ENCODE results near the gene SLC12A2. TPM values are rescaled to one million over a fixed set of nuclear protein-coding genes. Genes with fewer than 3 reads are reported as not detected.

The SLC12A2 gene
- total RNA-seq, 1 experiment from 2014 or later: 48.9 TPM

DNA sequence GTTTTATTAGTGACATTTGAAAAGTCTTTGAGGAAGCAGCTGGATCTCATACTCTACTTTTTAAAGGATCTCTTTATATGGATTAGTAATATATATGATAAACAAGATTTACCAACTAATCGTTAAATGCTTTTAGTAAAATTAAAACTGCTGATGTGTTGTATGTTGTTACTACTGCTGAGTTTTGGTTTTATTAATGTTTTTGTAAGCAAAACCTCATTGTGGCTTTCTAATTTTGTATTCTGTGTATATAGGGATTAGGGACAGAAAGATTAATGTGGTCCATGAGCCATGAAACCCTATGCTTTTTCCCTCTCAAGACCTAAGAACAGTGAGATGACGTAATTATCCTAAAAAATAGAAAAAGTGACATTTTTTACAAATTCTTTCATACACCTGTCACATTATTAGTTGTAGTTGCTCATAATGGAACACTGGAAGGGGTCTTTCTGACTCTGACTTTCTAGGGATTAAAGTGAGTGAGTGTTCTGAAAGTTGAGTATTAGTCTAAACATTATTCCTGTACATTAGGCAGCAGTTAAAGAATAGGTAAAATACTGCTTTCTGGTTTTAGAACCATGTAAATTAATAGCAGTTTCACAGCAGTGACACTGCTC is 85.9 kb downstream of the SLC12A2 start:
- DNase-seq (ENCODE audit: low read depth): no peak

DNA sequence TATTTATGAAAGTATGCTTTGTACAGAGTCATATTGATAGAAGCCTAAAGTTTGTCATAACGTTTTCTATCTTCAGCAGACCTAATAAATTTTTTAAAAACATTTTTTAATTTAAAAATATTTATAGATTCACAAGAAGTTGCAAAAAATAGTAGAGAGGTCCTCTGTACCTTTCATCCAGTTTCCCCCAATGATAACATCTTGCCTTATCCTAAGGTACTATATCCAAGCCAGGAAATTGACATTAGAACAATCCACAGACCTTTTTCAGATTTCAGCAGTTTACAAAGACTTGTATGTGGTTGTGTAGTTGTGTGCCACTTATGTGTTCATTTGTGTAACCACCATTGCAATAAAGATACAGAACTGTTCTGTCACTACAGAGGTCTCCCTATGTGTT is 88.5 kb downstream of the SLC12A2 start:
- no peak for DNase-seq (ENCODE audit: low read depth)

DNA sequence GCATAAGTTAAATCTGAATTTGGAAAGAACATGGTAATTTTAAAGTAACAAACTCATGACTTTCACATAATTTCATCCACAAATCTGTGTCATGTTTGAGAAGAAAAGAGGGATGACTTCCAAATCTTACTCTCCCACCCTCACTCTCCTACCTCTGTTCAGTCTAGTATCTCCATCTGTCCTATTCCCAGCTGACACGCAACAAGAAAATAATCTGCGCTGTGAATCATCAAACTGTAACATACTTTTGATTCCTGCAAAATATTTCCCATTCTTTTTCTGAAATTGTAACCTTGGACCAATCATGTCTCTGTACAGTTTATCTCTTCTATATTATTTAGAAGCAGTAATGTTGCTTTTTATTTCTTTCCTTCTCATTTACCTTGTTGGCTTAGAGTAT is 91.4 kb downstream of the SLC12A2 start:
- no peak for DNase-seq (ENCODE audit: low read depth)

DNA sequence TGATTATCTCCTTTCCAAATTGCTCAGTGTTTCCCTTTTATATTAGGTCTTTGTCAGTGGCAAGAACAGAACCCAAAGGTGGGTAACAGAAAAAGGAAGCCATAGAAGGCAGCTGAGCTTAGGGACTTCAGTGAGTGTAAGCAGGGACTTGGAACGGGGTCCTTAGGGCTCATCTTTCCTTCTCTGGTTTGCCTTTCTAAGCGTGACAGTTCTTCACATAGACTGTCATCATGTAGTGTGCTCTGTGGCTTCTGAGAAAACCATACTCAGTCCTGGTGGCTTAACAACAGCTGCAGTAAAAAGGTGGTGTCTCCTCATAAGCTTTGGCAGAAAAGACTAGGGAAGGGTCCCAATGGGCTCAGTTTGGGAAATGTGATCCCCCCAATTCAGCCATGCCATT is 108.8 kb downstream of the SLC12A2 start:
- no peak for DNase-seq (ENCODE audit: low read depth)

DNA sequence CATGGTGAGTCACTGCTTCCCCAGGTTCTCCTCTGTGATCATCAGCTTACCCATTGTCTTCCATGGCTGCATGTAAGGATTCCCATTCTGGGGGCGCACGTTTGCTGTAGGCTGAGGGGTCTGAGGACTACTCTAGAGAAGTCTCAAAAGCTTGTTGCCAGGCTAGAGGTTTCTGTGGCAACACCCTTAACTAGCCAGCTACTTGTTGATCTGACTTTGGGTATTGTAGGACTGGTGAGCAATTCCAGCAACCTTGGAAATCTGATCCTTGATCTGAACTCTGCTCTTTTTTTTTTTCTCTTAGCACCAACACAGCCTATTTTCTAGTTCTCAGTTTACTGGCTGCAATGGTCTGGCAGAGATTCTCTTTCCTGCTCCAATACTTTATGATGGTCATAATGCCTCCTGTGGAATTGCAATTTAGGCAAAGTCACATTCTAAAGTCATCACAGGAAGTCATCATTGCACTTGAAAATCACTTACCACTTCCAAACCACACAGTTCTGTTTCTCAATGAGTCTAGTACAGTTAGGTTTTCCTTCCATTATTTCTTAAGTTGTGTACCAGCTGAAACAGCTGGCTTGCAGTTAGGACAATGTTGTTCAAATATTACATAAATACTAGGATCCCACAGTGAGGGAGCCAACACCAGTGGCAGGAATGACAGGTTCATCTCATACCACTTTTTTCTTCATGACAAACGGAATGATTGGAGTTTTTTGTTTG is 110.3 kb downstream of the SLC12A2 start:
- DNase-seq (ENCODE audit: low read depth): no peak

DNA sequence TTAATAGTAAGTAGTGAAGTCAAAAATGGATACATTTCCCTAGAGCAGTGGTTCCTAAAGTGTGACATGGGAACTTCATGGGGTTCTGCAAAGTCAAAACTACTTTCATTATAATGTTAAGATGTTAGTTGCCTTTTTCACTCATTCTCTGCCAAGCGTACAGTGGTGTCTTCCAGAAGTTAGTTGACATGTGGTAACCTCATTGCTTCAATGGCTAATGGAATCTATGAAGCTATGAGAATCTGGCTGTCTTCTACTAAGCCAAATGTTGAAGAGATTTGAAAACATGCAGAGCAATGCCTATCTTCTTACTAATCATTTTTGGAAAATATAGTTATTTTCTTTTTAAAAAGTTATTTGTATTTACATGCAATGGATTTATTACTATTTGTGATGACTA is 111.8 kb downstream of the SLC12A2 start:
- DNase-seq (ENCODE audit: low read depth): no peak

DNA sequence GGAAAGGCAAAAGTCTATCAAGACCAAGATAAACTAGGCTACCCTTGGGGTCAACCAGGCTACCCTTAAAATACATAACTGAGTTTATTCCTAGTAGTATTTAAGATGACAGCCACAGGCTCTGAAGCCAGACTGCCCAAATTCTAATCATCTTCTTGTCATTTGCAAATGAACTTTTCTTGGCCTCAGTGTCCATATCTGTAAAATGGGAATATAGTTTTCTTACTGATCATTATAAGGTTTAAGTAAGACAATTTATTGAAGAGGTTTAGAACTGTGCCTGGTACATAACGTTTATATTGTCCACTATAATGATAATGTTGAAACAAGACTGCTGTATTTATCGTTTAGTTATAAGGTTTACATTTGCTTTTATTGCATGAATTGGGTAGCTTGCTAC is 112.5 kb downstream of the SLC12A2 start:
- DNase-seq (ENCODE audit: low read depth): no peak

DNA sequence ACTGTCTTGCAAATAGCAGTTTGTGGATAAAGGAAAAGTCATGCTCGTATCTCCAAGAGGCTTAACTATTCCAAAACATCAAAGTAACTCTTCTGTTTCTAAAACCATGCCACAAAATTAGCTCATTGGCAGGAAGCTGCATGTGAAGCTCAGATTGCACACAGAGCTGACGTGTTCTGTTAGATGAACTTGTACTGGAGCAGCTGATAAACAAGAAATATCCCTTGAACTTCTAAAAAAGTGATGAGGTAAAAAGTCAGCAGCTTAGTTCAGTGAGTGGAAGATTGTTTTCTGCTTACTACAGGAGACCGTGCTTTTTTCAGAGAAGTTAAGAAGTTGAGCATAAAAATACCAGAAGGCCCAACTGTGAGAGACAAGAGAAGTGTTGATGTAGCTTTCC is 113.2 kb downstream of the SLC12A2 start:
- no peak for DNase-seq (ENCODE audit: low read depth)

DNA sequence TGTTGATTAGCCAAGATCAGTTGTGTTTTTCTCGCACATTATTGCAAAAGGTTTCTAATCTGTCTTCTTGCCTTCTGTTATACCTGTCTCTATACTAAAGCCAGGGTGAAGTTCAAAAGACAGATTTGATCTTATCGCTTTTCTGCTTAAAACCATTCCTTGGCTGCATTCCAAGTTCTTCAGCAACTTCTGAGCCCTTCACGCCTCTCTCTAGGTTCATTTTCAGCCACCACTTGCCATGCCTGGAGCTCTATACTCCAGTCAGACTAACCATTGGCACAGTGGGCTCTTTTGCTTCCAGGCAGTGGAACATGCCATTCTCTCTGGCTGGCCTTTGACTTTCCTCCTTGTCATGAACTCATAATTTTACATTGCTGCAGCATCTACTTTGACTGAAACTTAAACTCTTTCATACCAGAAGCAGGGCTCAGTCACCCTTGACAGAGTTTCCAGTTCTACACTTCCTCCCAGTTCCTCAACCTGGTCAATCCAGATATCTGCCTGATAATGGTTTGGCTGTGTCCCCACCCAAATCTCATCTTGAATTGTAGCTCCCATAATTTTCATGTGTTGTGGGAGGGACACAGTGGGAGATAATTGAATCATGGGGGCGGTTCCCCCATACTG is 114.4 kb downstream of the SLC12A2 start:
- DNase-seq (ENCODE audit: low read depth): peak; percentile 12

DNA sequence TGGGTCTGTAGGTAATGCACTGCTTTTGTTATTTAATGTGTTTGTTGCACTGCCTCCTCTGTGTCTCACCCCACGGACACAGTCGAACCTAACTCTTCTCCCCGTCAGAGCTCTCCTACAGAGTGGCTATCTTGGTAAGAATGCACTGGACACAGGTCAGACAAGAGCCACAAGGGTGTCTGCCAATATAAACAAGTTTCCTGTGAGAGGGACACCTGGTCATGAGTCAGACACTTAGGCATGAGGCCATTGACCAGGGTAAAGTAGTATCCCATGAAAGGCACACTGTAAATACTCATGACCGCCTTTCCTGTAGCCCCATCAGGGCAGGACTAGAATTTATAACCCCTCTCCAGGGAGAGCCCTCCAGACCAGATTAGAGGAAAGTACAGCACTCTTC is 115.5 kb downstream of the SLC12A2 start:
- DNase-seq (ENCODE audit: low read depth): peak; percentile 96

DNA sequence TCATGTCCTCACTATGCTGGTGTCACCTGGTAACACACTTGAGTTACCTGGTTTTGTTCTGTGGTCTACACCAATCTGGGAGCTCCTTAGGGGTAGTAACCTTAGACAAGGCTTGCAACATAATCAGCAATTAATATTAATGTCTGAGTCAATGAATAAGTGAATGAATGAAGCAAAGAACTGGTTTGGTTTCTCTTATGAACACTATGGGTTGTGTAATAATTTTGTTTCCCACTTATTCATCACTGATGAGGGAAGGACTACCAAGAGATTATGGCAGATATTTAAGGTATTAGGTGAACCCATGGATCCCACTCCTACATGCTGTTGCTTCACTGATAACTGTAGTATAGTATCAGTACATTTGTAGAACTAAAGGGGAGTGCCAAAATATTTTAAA is 116.0 kb downstream of the SLC12A2 start:
- no peak for DNase-seq (ENCODE audit: low read depth)

DNA sequence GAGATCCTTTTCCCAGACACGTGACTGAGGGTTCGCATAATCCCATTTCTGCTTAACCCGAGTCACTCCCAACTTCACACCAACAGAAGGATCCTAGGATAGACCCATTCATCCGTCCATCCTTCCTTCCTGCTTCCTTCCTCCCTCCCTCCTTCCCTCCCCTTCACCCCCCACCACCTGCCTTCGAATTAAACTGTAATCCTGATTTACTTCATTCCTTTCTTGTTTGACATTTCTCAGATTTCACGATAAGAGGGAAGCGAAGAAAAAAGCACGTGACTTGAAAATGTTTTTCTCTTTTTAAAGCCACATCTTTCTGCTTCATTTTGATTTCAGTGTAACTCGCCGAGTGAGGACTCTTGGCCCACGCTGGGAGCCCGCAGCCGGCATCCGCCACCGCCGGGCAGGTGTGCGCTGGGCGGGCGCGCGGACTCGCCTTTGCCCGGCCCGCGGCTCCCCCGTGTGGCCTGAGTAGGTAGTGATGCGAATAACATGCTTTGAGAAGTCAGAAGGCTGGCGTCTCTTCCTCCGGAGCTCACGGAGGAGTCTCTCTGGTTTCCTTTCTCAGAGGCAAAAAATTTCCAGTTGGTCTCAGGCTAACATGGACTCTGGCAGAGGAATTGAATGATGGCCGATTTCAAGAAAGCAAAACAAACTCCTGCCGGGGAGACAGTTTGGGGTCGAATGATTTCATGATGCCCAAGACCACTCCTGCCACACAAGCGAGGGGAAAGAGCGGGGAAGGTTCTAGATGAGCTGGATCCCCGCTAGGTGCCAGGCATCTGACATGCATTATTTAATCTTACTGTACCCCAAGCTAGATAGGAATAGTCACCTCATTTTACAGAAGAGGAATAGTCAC is 117.7 kb downstream of the SLC12A2 start:
- DNase-seq (ENCODE audit: low read depth): peak; percentile 64

DNA sequence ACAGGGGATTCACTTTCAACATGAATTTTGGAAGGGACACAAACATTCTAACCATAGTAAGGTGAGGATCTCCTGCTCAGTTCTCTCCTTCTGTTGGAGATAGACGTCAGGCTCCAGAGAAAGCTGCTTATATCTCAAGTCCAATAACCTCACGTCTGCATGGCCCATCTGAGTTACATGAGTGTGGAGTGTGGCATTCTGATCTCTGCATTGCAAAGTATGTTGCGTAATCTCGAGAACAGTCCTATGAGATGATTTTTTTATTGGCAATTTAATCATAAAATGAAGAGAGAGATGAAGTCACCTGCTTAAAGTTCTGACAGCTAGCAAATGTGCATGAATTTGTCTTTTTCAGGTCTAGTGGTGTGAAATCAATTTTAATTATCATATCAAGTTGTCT is 118.8 kb downstream of the SLC12A2 start:
- no peak for DNase-seq (ENCODE audit: low read depth)

DNA sequence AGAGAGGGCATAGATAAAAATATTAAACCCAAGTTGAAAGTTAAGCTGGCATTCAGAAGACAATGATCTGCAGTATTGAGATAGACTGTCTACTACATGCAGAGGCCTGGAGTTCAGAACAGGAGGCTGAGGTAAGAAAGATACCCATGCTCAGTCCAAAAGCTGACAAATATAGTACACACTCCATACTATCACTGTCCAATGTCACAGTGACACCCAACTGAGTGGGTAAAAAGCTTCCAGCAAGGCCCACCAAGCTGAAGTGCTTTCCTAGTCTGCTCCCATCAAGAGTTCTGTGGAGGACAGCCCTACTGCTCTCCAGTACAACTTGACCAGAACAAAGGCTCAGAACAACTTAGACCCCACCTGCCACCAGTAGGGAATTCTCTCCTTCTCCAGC is 124.9 kb downstream of the SLC12A2 start:
- DNase-seq (ENCODE audit: low read depth): no peak

DNA sequence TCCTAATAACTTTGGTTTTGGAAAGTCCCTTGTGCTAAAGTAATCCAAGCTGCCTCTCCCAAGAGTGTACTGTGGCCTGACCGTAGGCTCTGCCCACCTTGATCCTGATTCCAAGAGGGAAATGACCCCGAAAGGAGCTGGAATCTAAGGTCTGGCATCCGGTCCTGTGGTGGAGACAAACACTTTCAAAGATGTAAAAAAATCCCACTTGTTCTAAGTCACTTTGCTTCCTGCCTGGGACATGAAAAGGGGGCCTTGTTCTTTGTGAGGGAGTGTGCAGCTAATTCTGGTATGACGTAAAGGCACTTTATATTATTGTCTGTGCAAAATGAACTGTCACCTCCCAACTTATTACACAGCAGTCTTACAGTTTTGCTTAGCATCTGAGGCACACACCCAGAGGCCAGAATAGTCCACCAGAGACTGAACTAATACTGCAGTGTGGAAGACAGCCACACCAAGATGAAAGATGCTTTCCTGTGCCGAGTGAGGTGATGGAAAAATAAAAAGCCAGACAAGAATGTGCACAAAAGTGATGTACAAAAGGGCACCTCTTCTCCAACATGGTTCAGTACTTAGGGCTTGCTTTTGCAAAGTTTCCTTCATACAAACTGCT is 128.7 kb downstream of the SLC12A2 start:
- DNase-seq (ENCODE audit: low read depth): no peak

DNA sequence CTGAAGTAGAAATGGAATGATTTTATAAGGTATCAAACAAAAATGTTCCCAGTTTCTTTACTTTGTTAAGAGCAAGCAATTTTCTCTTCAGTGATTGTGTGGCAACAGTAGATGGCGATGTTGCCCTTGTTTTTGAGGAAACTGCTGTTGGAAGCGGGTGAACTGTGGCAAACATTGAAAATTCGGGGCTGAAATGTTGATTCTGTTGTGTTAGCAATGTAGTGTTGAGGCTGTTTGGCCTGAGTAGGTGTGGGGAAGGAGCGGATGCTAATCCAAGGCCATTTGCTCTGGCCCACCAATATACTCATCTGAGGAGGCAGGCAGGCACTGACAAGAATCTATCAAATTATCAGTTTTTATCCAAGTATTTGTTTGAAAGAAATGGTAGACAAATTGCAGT is 129.8 kb downstream of the SLC12A2 start:
- DNase-seq (ENCODE audit: low read depth): peak; percentile 63

DNA sequence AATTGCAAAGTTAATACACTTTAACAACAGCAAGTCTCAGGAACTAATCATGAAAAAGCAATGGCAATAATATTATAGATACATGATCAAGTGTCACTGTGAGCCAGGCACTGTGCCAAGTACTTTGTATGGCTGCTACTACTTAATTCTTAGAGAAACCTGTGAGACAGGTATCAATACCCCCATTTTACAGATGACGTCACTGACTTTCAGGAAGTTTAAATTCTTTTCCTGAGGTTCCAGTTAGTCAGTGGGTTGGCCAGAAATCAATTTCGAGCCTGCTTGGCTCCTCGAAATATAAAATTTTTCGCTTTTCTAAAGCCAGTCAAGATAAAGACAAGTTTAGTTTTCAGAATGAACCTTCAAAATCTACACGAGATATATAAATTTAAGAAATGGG is 130.3 kb downstream of the SLC12A2 start:
- DNase-seq (ENCODE audit: low read depth): no peak

DNA sequence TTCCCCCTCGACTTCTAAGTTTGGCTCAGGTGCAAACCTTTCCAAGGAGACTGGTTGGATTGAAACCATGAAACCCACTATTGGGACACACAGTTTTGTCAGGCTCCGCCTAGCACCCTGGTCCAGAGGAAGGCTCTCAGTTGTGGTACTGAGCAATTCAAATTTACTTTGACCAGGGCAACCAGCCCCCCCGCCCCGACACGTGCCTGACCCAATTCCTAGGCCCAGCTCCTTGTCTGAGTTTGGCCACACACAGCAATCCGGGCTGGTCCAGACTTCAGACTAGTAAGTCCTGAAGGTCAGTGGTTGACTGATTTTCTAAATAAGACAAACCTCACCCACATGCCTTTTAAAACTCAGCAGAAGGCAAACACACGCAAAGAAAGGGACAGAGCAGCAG is 132.7 kb downstream of the SLC12A2 start:
- DNase-seq (ENCODE audit: low read depth): no peak

DNA sequence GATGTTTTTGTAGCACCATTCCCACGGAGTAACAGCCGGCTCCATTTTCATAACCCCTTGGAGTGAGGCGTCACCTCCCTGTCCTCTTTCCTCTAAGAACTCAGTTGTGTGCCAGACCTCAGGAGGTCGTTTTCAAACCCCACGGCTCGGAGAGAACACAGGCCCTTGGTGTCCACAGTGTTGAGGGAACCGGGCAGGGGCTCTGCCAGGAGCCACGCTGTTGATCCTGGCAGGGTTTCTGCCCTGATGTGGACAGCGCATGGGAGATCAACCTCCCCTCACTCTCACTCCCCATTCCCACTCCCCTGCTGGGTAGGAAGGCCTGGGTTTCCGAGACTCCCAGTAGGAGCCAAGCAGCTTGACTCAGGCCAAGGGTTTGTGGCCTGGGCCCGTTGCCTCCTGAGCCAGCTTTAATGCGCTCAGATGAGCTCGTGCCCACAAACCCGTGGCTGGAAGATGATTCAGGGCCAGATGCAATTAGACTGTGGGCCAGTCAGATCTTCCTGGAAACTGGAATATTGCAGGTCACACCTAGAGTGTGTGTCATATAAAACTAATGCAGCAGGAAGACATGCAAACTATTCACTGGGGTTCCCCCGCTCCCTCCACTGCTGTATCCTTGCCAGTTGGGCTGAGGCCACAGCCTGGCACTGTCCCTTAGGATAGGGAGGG is 133.4 kb downstream of the SLC12A2 start:
- DNase-seq (ENCODE audit: low read depth): peak; percentile 94

DNA sequence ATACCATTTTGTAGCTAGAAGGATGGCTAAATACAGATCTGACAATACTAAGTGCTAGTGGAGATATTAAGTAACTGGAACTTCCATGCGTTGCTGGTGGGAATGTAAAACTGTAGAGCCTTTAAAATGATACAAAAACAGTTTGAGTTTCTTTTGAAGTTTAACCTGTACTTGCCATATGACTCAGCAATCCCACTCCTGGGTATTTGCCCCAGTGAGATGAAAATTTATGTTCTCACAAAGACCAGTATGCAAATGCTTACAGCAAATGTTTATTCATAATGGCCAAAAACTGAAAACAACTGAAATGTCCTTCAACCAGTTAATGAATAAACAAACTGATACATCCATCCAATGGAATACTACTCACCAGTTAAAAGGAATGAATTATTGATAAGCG is 137.3 kb downstream of the SLC12A2 start:
- DNase-seq (ENCODE audit: low read depth): no peak

DNA sequence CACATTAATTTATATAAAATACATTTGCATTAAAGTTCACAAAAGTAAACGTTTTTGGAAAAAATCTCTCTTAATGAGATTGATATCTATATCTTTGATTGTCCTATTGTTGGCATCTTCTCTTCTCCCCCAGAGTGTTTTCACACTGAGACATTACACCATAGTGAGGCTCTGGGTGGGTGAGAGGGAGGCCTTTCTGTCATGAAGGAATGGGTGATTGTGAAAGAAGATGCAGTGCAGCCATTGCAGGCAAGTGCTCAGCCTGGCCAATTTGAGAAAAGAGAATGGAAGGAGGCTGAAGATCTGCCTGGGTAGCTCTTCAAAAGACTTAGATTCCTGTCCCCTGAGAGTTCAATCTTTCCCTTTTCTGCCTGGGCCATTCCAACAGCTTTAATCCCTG is 140.8 kb downstream of the SLC12A2 start:
- DNase-seq (ENCODE audit: low read depth): no peak
